NCI-H446 treated with DMSO at 0.1 percent for 48 hours (cell line): ENCODE data around the gene MEF2D.

Source experiments
- DNase-seq: peaks from one replicate; lab custom pipeline; 2025; lab: John Stamatoyannopoulos, UW

The MEF2D gene

GRCh38 chr1:156443286-156443685 is 57.3 kb downstream of the MEF2D start:
- DNase-seq = no peak

GRCh38 chr1:156440654-156441437 is 59.7 kb downstream of the MEF2D start:
- no peak for DNase-seq

GRCh38 chr1:156439777-156440183 is 60.8 kb downstream of the MEF2D start:
- no peak for DNase-seq

- DNase-seq = no peak
Measured at GRCh38 chr1:156439036-156439776, 61.4 kb downstream of the MEF2D start.

- no peak for DNase-seq
Measured at GRCh38 chr1:156438278-156438987, 62.1 kb downstream of the MEF2D start.

- DNase-seq = no peak
Measured at GRCh38 chr1:156437037-156437867, 63.3 kb downstream of the MEF2D start.

- DNase-seq = no peak
Measured at GRCh38 chr1:156436141-156437036, 64.2 kb downstream of the MEF2D start.

GRCh38 chr1:156435545-156436140 is 64.9 kb downstream of the MEF2D start:
- no peak for DNase-seq

GRCh38 chr1:156434989-156435544 is 65.5 kb downstream of the MEF2D start:
- no peak for DNase-seq

- DNase-seq = no peak
Measured at GRCh38 chr1:156433602-156434001, 67.0 kb downstream of the MEF2D start.

- no peak for DNase-seq
Measured at GRCh38 chr1:156433032-156433431, 67.5 kb downstream of the MEF2D start.

GRCh38 chr1:156432669-156433018 is 67.9 kb downstream of the MEF2D start:
- no peak for DNase-seq

GRCh38 chr1:156431769-156432668 is 68.6 kb downstream of the MEF2D start:
- DNase-seq = no peak

- DNase-seq = no peak
Measured at GRCh38 chr1:156431366-156431765, 69.2 kb downstream of the MEF2D start.

- no peak for DNase-seq
Measured at GRCh38 chr1:156430866-156431265, 69.7 kb downstream of the MEF2D start.

- no peak for DNase-seq
Measured at GRCh38 chr1:156430303-156430702, 70.3 kb downstream of the MEF2D start.

GRCh38 chr1:156429313-156430060 is 71.1 kb downstream of the MEF2D start:
- DNase-seq = no peak

GRCh38 chr1:156428746-156429288 is 71.8 kb downstream of the MEF2D start:
- no peak for DNase-seq
